Activated CD4-positive, alpha-beta T cell treated with anti-CD3 and anti-CD28 coated beads for 24 hours (primary cell): ENCODE measurements around the gene CADM1.

Experiments used
- DNase-seq, 2 donors: peaks; one replicate each; pipeline ENCODE4 v3.0.0-alpha.2; 2020; ENCODE audit warnings: low read depth in 2 of 2

The CADM1 gene

GRCh38 chr11:115153135-115153534 lies 351.1 kb downstream of the CADM1 start:
- no peak for DNase-seq

- no peak for DNase-seq
These were observed 353.2 kb downstream of the CADM1 start for GRCh38 chr11:115151010-115151409.

- no peak for DNase-seq
These were observed 355.5 kb downstream of the CADM1 start for GRCh38 chr11:115148691-115149090.

- no peak for DNase-seq
These were observed 356.1 kb downstream of the CADM1 start for GRCh38 chr11:115148101-115148500.

DNA sequence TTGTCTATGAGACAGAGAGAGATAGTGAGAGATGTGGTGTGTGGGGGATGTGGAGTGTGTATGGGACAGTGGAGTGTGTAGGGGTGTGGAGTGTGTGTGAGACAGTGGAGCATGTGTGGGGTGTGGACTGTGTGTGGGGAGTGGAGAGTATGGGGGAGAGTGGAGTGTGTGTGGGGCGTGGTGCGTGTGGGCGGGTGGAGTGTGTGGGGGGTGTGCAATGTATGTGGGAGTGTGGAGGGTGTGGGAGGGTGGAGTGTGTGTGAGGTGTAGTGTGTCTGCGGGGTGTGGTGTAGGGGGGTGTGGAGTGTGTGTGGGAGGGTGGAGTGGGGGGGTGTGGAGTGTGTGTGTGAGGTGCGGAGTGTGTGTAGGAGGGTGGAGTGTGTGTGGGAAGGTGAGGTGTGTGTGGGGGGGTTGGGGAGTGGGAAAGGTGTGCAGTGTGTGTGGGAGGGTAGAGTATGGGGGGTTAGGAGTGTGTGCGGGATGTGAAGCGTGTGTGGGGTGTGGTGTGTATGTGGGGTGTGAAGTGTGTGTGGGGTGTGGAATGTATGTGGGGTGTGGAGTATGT lies 356.9 kb downstream of the CADM1 start:
- DNase-seq = no peak

GRCh38 chr11:115146425-115146824 lies 357.8 kb downstream of the CADM1 start:
- DNase-seq = no peak

DNA sequence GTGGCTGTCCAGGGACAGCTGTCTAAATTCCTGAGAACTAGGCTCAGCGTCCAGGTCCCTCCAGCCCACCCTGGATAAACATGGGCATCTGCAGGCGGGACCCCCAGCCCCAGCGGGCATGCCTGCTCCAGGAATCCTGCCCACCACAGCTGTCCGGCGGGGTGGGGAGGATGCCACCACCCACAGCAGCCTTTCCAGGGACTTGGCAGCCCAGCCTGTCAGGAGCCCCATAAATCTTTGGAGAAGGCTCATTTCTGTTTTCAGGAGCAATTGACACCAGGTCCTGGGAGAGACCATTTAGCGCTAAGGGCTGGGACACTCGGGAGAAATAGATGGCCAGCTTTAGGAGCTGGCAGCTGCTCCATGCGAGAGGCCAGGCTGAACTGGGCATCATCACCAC lies 358.9 kb downstream of the CADM1 start:
- DNase-seq = no peak

GRCh38 chr11:115144914-115145313 lies 359.3 kb downstream of the CADM1 start:
- DNase-seq = no peak

DNA sequence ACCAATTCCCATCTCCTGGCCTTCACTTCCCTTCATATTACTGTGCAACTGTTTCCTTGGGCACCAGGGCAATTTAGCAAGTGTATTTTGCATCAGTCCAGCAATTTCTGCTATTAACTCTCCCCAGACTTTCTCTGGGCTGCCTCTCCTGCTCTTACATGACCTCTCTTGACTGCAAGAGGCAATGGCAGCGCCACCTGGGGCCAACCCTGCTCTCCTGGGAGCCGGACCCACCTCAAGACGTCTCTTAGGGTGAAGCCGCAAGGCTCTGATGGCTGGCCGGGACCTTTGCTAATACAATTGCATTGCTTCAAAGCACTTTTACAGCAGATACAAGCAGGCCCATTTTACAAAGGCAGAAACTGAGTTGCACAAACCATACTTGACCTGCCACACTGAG lies 360.2 kb downstream of the CADM1 start:
- DNase-seq = no peak

DNA sequence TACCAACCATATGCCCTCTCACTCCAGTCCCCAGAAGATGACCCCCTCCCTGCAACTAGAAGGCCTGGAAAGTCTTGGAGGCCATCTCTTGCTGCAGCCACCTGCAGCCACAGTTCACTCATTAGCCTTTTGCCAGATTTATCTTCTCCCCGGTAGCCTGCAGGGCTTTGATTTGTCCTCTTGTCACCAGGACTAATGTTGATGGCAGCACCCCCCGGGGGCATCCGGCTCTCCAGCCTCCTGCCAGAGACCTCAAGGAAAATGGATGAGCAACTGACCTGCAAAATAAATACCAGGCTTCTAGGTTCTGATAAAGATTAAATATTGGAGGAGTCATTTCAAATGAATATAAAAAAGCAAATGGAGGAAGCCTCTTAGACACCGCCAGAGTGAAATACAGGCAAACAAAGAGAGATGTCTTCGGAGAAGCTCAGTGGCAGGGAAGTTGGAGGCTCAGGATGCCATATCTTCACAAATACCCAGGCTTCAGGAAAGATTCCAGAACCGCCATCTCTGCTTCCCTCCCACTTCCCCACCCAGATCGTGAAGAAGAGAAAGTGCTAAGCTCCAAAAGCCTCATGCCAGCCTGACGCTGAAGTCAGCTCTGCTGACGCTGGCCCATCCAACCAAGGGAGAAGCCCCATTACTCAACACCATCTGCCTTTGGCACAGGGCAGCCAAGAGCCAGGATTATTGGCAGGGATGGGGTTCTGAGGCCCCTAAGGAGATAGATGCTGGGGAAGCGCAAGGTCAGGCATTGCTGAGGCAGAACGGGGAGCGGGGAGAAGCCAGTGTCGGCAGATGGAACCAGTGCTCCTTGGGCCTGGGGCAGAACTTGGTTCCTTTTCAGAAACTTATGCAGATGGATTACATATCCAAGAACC lies 362.7 kb downstream of the CADM1 start:
- DNase-seq = no peak

- no peak for DNase-seq
These were observed 368.3 kb downstream of the CADM1 start for GRCh38 chr11:115135936-115136335.

- DNase-seq = no peak
These were observed 369.3 kb downstream of the CADM1 start for GRCh38 chr11:115134926-115135325.

- no peak for DNase-seq
These were observed 370.6 kb downstream of the CADM1 start for GRCh38 chr11:115133475-115134209.

- no peak for DNase-seq
These were observed 371.6 kb downstream of the CADM1 start for GRCh38 chr11:115132436-115133228.

DNA sequence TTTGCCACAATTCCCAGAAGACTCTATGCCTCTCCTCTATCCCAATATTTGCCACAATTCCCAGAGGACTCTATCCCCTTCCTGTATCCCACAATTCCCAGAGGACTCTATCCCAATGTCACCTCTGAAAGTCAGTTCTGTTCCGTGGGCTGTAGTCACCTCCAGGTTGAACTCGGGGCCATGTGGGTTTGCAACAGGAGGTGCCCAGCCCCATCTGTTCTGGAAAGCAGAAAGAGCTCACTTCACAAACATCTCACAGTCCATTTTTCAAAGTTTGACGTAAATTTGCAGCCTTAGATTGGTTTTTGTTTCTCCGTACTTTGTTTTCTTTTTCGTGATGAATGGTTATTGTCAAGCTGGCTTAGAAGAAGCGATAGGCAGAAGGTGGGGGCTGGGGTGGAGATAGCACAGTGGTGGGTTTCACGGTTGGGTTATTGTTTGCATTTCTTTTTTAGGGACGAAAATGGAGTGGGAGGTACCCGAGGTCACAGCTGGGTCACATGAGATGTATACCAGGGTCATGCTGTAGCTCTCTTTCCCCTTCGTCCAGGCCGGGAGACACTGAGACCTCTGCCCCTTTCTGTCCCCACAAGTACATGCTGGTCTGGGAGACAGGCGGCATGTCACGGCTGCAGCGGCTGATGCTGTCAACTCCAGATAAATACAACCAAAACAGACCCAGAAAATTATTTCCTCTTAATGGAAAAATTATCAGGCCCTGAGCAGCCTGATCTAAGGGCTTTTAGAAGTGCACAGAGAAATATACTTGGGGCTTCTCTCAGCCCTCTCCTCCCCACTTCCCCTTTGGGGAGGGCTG lies 374.5 kb downstream of the CADM1 start:
- DNase-seq = no peak

DNA sequence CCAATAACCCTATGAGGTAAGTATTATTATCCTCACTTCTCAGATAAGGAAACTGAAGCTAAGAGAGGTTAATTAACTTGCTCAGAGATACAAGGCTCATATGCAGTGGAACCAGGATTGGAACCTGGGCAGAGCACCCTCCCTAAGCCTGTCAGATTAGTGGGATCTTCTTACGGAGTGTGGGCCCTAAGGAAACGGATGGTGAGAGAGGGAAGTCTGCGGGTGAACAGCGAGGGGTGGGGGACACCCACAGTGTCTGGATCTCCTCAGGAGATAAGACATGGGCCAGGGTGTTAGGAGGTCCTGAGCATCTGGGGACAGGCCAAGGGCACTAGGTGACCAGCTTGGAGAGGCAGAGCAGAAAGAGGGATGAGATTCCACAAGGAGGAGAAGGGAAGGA lies 376.0 kb downstream of the CADM1 start:
- DNase-seq = no peak

DNA sequence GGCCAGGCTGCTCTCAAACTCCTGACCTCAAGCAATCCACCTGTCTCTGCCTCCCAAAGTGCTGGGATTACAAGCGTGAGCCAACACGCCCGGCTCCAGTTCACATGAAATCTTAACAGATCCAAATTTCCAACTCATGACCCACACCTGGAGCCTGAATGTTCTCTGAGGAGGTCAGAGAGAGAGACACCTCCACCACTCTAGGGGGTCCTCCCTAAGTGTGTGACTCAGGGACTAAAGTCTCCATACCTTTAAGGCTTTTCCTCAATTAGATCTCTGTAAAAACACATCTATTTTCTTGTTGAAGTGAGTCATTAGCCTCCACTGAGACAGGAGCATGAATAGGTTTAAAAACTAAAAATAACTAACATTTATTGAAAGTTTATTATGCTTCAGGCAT lies 376.4 kb downstream of the CADM1 start:
- no peak for DNase-seq

DNA sequence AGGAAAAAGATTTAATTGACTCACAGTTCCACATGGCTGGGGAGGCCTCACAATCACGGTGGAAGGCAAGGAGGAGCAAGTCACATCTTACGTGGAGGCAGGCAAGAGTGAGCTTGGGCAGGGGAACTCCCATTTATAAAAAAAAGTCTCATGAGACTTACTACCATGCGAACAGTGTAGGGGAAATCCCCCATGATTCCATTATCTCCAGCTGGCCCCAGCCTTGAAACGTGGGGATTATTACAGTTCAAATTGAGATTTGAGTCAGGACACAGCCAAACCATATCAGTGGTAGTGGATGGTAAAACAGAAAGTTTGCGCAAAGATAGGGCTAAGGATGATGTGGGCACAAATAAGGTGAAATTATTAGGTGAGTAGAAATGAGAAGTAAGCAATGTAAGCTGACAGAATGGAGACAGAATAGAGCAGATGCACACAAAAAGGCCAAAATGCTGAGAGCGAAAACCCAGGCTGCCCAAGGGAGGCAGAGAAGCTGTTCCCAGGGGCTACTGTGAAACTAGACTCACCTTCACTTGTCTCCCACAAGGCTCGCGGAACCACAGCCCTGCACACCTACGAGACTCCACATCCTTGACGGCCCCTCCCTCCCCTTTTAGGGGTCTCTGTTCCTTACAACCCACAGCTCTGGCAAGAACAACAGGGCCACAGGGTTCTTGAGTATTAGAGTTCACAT lies 377.6 kb downstream of the CADM1 start:
- DNase-seq = no peak

DNA sequence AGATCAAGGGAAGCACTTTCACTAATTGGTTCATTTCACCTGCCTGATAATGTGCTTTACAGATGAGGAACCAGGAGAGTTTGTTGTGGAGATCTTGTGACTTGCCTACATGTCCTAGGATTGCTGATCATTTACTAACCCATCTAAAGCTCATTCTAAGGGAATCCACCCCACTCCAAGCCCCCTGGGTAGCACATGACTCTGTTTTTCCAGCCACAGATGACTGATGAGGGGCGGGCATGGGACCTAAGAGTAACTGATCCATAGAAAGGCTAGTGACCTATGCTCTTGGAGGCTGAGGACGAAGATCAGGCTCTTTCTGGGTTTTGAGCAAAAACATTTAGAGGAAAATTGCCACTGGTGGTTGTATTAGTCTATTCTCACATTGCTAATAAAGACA lies 378.1 kb downstream of the CADM1 start:
- no peak for DNase-seq

GRCh38 chr11:115124786-115125185 lies 379.4 kb downstream of the CADM1 start:
- no peak for DNase-seq

GRCh38 chr11:115123641-115124040 lies 380.6 kb downstream of the CADM1 start:
- DNase-seq = no peak
